Measurements from ENCODE around the gene GRIN2D.
A peak's percentile ranks its signal among the peaks of the same experiment; 100 is the strongest.

Gene GRIN2D

DNA sequence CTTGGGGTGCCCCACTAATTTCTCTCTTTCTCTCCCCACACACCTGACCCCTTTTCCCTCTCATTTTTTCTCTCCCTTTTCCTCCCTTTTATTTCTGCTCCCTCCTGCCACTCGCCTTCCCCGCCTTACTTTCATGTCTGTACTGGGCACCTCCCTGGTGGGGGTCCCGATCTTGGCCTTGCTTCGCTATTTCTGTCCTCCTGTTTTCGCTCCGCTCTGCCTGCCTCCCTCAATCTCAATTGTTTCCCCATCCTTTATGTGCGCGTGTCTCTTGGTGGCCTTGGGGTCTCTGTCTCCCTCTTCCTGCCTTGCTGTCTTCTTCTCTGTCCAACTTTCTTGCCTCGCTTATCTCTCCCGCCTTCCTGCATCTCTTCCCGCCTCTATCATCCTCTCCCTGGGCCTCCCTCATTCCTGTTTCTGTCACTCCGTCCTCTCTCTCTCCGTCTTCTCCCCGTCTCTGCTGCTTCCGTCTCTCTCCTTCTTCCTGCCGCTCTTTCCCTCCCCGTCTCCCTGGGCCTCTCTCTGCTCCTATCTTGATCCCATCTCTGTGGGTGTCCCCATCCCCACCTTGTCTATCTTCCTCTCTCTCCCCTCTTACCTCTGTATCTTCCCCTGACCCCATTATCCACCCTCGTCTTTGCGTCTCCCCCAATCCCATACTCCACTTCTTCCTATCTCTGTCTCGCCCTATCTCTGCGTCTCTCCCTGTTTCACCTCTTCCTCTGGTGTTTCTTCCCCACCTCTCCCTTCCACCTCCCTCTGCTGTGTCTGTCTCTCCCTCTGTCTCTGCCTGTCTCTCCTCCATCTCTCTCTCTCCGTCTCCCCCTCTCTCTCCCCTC, 4.0 kb downstream of the GRIN2D start:
- no peak for DNase-seq (ENCODE audit: low read depth in 2 of 2)

DNA sequence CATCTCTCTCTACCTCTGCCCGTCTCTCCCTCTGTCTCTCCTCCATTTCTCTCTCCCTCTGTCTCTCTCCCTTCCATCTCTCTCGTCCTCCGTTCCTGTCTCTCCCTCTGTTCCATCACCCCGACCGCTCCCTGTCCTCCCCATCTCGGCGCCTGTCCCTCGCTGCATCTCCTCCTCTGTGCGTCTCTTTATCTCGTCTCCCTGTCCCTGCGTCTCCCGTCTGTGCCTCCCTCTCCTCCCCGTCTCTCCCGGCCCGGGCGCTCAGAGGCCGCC, 4.6 kb downstream of the GRIN2D start:
- DNase-seq (ENCODE audit: low read depth in 2 of 2), result no peak

DNA sequence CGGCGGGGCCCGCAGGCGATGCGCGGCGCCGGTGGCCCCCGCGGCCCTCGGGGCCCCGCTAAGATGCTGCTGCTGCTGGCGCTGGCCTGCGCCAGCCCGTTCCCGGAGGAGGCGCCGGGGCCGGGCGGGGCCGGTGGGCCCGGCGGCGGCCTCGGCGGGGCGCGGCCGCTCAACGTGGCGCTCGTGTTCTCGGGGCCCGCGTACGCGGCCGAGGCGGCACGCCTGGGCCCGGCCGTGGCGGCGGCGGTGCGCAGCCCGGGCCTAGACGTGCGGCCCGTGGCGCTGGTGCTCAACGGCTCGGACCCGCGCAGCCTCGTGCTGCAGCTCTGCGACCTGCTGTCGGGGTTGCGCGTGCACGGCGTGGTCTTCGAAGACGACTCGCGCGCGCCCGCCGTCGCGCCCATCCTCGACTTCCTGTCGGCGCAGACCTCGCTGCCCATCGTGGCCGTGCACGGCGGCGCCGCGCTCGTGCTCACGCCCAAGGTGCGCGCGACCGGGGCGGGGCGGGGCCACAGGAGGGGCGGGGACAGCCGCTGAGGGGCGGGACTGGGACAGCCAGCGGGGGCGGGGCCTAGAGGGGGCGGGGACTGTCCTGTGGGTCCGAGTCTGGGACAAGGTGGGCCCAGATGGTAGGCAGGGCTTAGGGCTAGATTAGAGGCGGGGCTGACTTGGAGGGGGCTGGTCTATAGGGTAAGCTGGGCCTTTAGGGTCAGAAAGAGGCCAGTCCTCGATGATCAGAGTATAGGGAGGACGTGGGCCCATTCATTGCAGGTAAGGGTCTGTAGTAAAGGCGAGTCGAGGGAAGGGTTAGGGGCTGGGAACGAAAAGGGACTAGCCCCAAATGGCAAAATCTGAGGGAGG, 5.1 kb downstream of the GRIN2D start:
- DNase-seq (ENCODE audit: low read depth in 2 of 2), result peak; percentile 68 to 74

DNA sequence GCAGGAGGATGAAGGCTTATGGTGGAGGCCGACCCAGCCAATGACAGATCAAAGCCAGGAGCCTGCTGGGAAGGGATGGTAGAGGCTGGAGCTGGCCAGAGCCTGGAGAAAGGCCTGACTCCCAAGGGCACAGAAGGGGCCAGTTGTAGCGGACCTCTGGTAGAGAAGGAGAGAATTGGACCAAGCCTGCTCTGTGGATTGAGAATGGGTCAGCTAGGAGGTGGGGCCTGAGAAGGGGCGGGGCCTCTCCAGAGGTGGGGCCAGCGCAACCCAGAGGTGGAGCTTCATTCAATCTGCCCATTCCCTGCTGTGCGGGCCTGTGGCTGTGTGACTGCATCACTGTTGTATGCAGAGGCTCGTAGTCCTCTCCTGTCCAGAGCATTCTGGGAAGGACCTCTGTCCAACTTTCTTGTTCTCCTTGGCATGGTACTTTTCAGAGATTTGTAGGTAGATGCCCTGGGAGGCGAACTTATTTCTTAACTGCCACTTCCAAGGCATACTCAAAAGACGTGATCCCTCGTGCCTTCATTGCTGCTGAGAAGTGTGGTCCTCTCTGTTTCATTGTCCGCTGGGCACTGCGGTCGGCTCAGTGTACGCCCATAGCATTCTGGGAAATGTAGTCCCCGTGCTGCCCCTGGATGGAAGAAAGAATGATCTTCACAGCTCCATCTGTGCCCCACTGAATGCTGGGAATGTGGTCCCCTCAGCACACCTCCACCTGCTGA, 6.7 kb downstream of the GRIN2D start:
- DNase-seq (ENCODE audit: low read depth in 2 of 2), result no peak

DNA sequence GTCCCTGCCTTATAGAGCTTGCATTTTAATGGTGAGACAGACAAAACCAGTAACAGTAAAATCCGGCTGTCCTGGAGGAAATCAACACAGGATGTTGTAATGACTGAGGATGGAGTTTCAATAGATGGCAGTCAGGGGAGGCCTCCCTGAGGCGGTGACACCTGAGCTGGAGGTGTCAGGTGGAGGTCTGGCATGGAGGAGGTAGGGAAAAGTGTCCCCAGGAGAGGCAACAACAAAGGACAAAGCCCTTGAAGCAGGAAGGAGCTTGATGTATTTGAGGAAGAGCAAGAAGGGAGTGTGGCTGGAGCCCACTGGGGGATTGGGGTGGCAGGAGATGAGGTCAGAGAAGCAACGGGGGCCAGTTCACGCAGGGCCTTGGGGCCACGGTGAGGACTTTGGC, 7.8 kb downstream of the GRIN2D start:
- no peak for DNase-seq (ENCODE audit: low read depth in 2 of 2)

DNA sequence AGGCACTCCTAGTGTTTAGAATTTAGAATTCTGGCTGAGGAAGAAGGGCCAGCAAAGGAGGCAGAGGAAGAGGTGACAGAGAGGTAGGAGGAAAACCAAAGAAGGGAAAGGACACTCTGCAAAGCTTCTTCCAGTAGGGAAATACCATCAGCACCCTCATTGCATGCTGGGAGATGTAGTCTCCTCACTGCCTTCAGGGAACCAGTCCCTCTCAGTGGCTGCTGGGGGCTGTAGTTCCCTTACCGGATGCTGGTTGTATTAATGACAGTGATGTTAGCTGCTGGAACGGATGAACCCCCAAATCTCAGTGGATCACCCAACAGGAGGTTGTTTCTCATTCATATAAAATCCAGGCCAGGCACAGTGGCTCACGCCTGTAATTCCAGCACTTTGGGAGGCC, 10.1 kb downstream of the GRIN2D start:
- DNase-seq (ENCODE audit: low read depth in 2 of 2), result no peak

DNA sequence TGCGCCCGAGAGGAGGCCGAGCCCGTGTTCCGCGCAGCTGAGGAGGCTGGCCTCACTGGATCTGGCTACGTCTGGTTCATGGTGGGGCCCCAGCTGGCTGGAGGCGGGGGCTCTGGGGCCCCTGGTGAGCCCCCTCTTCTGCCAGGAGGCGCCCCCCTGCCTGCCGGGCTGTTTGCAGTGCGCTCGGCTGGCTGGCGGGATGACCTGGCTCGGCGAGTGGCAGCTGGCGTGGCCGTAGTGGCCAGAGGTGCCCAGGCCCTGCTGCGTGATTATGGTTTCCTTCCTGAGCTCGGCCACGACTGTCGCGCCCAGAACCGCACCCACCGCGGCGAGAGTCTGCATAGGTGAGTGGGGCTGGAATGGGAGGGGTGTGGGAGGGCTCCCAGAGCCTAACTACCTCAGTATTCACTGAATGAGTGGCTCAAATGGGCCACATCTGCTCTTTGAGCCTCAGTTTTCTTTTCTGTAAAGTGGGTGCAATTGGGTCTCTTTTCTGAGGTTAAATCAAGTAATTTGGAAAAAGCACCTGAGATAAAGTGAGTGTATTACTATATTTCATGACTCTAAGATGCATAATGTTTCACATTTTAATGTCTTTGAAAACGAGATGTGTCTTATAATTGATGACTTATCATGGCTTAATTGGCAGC, 11.7 kb downstream of the GRIN2D start:
- DNase-seq (ENCODE audit: low read depth in 2 of 2), result no peak

DNA sequence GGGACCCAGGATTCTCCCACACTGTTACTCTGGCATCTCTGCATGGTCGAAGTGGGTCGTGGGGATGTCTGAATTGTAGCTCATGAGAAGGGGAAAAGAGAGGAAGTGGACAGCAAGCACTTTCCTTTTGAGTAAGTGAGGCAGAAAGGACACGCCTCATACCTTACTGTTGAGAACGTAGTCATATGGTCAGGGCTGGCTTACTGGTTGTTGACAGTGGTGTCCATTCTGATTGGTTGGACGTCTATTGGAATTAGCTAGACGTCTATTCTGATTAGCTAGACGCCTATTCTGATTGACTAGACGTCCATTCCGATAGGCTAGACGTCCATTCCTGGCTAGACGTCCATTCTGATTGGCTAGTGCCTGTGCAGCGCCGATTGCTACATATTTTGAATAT, 12.4 kb downstream of the GRIN2D start:
- no peak for DNase-seq (ENCODE audit: low read depth in 2 of 2)

DNA sequence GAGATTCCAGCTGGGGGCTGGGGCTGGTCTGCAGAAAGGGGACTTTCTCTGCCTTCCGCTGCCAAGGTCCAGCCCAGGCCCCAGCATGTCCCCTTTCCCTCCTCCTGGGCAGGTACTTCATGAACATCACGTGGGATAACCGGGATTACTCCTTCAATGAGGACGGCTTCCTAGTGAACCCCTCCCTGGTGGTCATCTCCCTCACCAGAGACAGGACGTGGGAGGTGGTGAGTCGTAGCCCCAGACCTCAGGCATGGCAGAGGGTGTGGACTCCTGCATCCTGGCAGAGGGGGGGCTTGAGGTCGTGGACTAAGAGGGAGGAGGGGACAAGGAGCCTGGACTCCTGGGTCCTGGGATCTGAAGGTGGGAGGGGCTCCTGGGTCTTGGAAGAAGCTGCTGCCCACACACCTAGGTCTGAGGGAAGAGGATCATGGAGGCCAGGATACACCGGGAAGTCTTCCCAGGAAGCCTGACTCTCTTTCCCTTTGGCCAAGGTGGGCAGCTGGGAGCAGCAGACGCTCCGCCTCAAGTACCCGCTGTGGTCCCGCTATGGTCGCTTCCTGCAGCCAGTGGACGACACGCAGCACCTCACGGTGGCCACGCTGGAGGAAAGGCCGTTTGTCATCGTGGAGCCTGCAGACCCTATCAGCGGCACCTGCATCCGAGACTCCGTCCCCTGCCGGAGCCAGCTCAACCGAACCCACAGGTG, 20.6 kb downstream of the GRIN2D start:
- DNase-seq (ENCODE audit: low read depth in 2 of 2), result no peak

DNA sequence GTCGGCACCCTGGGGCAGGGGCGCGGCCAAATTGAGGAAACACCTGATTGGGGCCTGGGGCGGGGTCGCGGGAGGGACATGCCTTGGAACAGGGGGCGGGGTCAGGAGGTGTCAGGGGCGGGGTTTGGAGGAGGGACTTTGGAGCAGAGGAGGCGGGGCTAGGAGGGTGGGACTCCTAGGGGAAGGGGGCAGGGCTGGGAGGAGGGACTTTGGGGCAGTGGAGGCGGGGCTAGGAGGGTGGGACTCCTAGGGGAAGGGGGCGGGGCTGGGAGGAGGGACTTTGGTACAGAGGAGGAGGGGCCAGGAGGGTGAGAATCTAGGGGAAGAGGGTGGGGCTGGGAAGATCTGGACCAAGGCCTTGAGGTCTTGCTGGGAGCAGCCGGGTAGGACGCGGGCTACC, 21.9 kb downstream of the GRIN2D start:
- no peak for DNase-seq (ENCODE audit: low read depth in 2 of 2)

DNA sequence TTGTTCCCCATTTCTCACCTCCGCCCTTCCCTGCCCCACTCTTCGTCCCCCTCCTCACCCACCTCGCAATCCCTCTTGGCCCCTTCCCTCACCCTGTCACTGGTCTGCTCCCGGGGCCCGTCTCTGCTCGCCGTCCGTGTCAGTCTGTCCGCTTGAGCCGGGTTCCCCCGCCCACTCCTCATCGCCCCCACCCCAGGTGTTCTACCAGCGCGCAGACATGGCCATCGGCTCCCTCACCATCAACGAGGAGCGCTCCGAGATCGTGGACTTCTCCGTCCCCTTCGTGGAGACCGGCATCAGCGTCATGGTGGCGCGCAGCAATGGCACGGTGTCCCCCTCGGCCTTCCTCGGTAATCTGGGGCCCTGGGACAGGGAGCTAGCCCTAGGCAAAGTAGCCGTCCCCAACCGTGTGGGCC, 22.3 kb downstream of the GRIN2D start:
- DNase-seq (ENCODE audit: low read depth in 2 of 2), result no peak

DNA sequence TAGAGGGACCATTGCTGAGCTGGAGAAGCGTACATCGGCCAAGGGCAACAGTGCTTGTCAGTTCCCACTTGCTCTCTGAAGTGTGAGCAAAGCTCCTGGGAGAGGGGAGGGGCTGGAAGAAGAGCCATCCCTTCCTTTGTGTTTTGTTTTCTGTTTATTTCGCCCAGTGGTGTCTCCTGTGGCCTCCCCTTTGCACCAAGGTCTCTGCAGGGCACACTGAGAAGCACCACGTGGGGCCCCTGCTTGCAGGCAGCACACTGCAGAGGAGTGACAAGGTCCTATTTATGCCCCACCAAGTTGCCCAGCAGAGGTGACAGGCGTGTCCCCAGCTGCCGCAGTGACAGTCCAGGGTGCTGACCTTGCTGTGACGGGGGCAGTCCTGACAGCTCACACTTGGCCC, 24.0 kb downstream of the GRIN2D start:
- DNase-seq (ENCODE audit: low read depth in 2 of 2), result no peak

DNA sequence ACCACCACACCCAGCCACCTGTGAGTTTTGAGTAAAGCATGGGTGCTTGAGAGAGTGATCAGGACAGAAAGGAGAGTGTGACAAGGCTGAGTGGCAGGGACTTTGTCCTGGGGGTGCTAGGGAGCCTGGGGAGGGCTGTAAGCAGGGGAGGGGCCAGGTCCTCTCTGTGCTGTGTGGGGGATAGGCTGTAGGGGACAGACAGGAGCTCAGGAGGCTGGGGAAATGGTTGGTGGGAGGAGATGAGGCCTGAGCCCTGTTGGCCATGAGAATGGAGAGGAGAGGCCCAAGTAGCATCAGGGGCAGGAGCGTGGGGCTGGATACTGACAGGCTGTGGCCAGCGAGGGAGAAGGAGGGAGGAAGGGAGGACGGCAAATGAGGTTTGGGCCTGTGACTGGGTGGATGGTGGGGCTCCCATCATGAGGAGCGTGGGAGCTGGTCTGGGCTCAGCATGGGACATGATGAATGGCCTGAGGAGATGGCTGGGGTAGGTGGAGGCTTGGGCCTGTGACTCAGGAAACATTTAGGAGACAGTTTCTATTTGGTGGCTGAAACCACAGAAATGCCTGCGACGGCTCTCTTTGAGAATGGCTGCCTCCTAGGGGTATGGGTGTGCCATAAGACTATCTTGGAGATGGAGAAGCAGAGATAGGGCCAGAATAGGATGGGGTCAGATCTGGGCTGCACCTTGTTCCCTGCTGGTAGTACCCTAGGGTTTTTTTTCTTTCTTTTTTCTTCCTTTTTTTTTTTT, 25.0 kb downstream of the GRIN2D start:
- no peak for DNase-seq (ENCODE audit: low read depth in 2 of 2)

DNA sequence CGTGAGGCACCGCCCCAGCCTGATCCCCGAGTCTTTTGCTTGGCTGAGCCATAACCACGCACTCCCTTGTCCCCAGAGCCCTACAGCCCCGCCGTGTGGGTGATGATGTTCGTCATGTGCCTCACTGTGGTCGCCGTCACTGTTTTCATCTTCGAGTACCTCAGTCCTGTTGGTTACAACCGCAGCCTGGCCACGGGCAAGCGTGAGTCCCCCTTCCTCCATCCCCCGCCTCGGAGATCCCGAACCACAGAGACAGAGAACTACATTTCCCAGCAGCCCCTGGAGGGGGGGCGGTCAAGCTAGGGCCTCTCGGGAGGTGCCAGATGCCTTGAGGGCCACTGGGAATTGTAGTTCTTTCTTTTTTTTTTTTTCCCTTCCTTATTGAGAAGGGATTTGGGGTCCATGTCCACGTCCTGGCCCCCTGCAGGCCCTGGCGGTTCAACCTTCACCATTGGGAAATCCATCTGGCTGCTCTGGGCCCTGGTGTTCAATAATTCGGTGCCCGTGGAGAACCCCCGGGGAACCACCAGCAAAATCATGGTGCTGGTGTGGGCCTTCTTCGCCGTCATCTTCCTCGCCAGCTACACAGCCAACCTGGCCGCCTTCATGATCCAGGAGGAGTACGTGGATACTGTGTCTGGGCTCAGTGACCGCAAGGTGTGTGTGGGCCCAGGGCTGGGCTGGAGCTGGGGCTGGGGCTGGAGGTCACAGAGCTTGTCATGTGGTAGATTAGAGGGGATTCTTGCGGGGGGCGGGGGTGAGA, 25.9 kb downstream of the GRIN2D start:
- DNase-seq (ENCODE audit: low read depth in 2 of 2), result peak; percentile 34 to 38

DNA sequence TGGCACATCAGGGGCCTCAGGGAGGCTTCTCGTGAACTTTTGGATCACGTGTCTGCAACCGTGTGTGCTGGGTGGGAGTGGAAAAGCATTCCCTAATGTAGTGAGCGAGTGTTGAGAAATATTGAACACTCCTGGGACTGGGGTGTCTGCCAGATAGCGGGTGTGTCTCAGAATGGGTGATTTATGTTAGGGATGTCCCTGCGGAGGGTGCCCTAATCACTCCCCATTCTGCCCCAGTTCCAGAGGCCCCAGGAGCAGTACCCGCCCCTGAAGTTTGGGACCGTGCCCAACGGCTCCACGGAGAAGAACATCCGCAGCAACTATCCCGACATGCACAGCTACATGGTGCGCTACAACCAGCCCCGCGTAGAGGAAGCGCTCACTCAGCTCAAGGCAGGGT, 28.1 kb downstream of the GRIN2D start:
- no peak for DNase-seq (ENCODE audit: low read depth in 2 of 2)

DNA sequence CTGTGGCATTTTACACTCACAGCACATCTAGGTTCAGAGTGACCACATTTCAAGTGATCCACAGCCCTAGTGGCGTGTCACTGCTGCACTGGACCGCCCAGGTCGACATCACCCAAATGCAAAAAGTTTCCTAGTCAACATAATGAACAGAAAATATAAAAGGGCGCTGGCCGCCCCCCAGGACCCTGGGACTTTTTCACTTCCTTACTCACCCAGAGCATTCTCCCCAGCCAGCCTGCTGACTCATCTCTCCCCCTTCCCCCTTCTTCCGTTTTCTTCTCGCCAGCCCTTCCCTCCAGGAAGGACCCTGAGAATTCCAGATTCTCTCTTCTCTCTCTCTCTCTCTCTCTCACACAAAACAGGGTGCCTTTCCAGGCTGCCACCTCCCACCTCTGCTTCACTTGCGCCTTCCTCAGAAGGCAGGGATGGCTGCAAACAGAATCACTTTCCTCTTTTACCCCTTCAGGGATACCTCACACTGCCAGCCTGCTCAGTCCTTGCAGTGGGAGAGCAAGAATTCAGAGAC, 31.3 kb downstream of the GRIN2D start:
- DNase-seq (ENCODE audit: low read depth in 2 of 2), result no peak

DNA sequence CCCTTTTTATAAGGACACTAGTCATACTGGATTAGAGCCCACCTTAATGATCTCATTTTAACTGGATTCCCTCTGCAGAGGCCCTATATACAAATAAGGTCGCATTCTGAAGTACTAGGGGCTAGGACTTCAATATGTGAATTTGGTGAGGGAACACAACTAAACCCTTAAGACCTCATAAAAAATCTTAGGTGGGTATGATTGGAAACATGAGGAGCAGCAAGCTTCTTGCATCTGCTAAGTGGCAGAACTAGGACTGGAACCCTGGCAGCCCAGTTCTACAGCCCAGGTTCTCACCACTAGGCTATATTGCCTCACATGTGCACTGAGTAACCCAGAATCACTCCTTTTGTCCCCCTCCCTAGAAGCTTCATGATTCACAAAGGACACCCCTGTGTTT, 35.2 kb downstream of the GRIN2D start:
- DNase-seq (ENCODE audit: low read depth in 2 of 2), result no peak

DNA sequence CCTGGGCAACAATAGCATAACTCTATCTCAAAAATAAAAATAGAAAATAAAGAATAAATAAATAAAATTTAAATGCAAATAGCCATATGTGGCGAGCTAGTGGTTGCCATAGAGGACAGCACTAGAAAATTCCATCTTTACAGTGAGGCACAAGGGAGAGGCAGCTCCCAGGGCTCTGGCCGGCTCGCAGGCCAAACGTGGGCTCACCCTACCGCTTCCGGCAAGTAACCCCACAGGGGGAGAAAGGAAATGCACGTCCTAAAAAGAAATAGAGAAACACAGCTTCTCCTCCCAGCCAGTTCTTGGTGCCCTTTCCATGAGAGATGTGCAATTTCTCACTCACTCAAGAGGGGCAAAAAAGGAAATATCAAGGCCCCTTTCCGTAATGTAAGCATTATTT, 39.9 kb downstream of the GRIN2D start:
- DNase-seq (ENCODE audit: low read depth in 2 of 2), result no peak

DNA sequence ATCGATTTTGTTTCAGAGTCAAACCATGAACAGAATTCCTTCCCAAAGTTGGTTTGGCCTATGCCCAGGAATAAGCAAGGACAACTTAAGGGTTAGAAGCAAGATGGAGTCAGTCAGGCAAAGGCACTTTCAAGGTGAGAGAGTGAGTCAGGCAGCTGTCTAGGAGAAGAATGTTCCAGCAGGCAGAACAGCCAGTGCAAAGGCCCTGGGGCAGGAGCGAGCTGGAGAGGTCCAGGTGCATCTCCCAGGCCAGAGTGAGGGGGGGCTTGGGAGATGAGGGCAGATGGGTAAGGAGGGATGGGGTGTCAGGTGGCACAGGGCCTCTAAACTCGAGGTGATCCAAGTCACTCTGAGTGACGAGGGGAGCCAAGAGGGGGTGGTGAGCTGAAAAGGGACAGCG, 43.1 kb downstream of the GRIN2D start:
- DNase-seq (ENCODE audit: low read depth in 2 of 2), result no peak

Measured in stimulated activated CD8-positive, alpha-beta memory T cell treated with anti-CD3 and anti-CD28 coated beads, Interleukin-7, amount 100 ng/mL, for 1 hour (primary cell).